ENCODE results near the gene PANX3. TPM values are rescaled to one million over a fixed set of nuclear protein-coding genes. Genes with fewer than 3 reads are reported as not detected.

The PANX3 gene
- total and polyA plus RNA-seq, 2 of the 4 experiments (the other 2 are of a cell fraction): not detected

- POLR2A ChIA-PET (ENCODE audit: unreplicated experiment): no interaction called here
These were observed 50.9 kb downstream of the PANX3 start for GRCh38 chr11:124662106-124662505.

More at GRCh38 chr11:124662106-124662505, 50.9 kb downstream of the PANX3 start:
- DNase-seq: no peak
- no peak for TF ChIP-seq SMC3 (IDR thresholded peaks at IDR 0.05; ENCODE audit: low read depth, low read length)
- no peak for TF ChIP-seq BHLHE40 (IDR thresholded peaks at IDR 0.05; ENCODE audit: low read depth, low read length)
- TF ChIP-seq MAFK (IDR thresholded peaks at IDR 0.05; ENCODE audit: low read depth, low read length): no peak
- no peak for TF ChIP-seq CEBPB (IDR thresholded peaks at IDR 0.05; ENCODE audit: low read depth, low read length)
- TF ChIP-seq ELK1 (IDR thresholded peaks at IDR 0.05; ENCODE audit: borderline replicate concordance, low read depth, low read length): no peak
- no peak for TF ChIP-seq CTCF (conservative IDR thresholded peaks at IDR 0.05; ENCODE audit: low read depth, low read length)
- no peak for TF ChIP-seq NFE2L2 (IDR thresholded peaks at IDR 0.05; ENCODE audit: low read depth, low read length)
- no peak for TF ChIP-seq RFX5 (IDR thresholded peaks at IDR 0.05; ENCODE audit: low read depth, low read length)
- no peak for TF ChIP-seq MXI1 (IDR thresholded peaks at IDR 0.05; ENCODE audit: borderline replicate concordance, low read depth, low read length)
- TF ChIP-seq RAD21 (IDR thresholded peaks at IDR 0.05; ENCODE audit: low read length): no peak
- TF ChIP-seq FOS (IDR thresholded peaks at IDR 0.05; ENCODE audit: low read depth, low read length): no peak
- H4K5ac ChIP-seq (ENCODE audit: low read depth, low read length): no peak overlapping the region
- no peak overlapping the region for H2BK20ac ChIP-seq (ENCODE audit: low read depth, low read length)
- no peak overlapping the region for H4K8ac ChIP-seq (ENCODE audit: low read depth in 2 of 2, low read length in 2 of 2)
- intact Hi-C loops (cut with micrococcal nuclease) (no loop called here), dilution Hi-C loops (cut with HindIII; ENCODE audit: low sequenced_read_pairs, unreplicated experiment) (no loop called here), in situ Hi-C loops (cut with MboI; ENCODE audit: low sequenced_read_pairs) (loop anchor here (25.0 kb wide), 1 partner anchor 750 kb away; no protein-coding TSS in a partner anchor)
- WGBS, 2 experiments (ENCODE audit: extremely low coverage in 2 of 2, insufficient read length in 1 of 2): 100% methylated on average over 1 of the region's 4 CpGs; no CpG with 5 or more reads in 1 of the 2 experiments
- H3K56ac ChIP-seq (ENCODE audit: extremely low read depth, insufficient read depth, low read length): no peak overlapping the region
- no peaks in the 10 kb centered on the region for H3K27me3 ChIP-seq (ENCODE audit: control insufficient read depth, insufficient read depth, low read length)
- H3K4me3 ChIP-seq (ENCODE audit: insufficient read depth, low read depth, low read length): no peak overlapping the region
- no peak overlapping the region for H3K18ac ChIP-seq (ENCODE audit: low read depth, low read length)
- H3K4me1 ChIP-seq (ENCODE audit: control insufficient read depth, insufficient read depth, low read length): peaks cover 3% of the 10 kb centered on the region; the same call in 1 of the 2 replicates
- no peaks in the 10 kb centered on the region for H3K9me1 ChIP-seq (ENCODE audit: insufficient read depth, low read length)
- H2BK15ac ChIP-seq (ENCODE audit: low read depth, low read length): no peak overlapping the region
- H2AK5ac ChIP-seq (ENCODE audit: low read depth, low read length): no peak overlapping the region
- H3K9ac ChIP-seq (ENCODE audit: low read depth, low read length): no peak overlapping the region
- H3K27ac ChIP-seq (ENCODE audit: insufficient read depth, low read length): no peak overlapping the region
- H3K4me2 ChIP-seq (ENCODE audit: low read depth, low read length): no peak overlapping the region
- no peak overlapping the region for H3K23ac ChIP-seq (ENCODE audit: low read depth, low read length)
- CTCF ChIA-PET: interaction anchor here (0.8 kb wide), 1 partner anchor 174 kb away, joined by 3 read pairs; no protein-coding TSS in a partner anchor
- no peak overlapping the region for H3K14ac ChIP-seq (replicated peaks; ENCODE audit: low read depth, low read length)
- H2AFZ ChIP-seq (replicated peaks; ENCODE audit: low read length, poor library complexity): no peak overlapping the region
- no peak overlapping the region for H2AK9ac ChIP-seq (replicated peaks; ENCODE audit: low read depth, low read length, poor library complexity)
- no peaks in the 10 kb centered on the region for H3K9me3 ChIP-seq (ENCODE audit: control insufficient read depth, insufficient read depth, low read length)
- ATAC-seq (ENCODE audit: low read depth): no peak
- no peak overlapping the region for H2BK120ac ChIP-seq (ENCODE audit: low read depth, low read length)
- no TSS peak for BruUV-seq (replicated peaks)
- H3K79me1 ChIP-seq (ENCODE audit: low read depth in 1 of 2, low read length in 2 of 2): no peaks in the 10 kb centered on the region
- H4K20me1 ChIP-seq (ENCODE audit: insufficient read depth, low read length): no peaks in the 10 kb centered on the region
- H2BK5ac ChIP-seq (ENCODE audit: low read depth, low read length, poor library complexity, severe bottlenecking): no peak overlapping the region
- no peak overlapping the region for H4K91ac ChIP-seq (ENCODE audit: insufficient read depth, low read depth, low read length)
- H3K36me3 ChIP-seq (ENCODE audit: control insufficient read depth, insufficient read depth, low read length): no peaks in the 10 kb centered on the region
- H3K4ac ChIP-seq (ENCODE audit: low read depth, low read length): no peak overlapping the region
